ENCODE data around the gene TOP3A. TPM values are rescaled to one million over a fixed set of nuclear protein-coding genes. Genes with fewer than 3 reads are reported as not detected.

TOP3A gene
- total RNA-seq, 1 donor from 2014 or later: 49.2 TPM

DNA sequence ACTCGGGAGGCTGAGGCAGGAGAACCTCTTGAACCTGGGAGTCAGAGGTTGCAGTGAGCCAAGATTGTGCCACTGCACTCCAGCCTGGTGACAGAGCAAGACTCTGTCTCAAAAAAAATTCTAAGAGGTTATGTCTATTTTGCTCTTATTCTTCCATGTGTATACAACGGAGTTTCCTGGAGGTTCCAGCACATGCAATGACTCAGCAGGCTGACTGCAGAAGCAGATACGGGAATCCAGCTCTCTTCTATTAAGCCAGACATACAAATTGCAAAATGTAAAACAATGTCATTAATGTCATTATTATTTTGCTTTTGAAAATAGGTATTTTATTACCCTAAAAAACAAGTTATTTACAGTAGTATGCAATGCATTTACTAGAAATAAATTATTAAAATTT lies 35.9 kb downstream of the TOP3A start:
- peaks cover 4% of the 10 kb centered on the region for H4K20me1 ChIP-seq (ENCODE audit: low read depth)
- H3F3A ChIP-seq (ENCODE audit: low read depth): no peaks in the 10 kb centered on the region
- no peaks in the 10 kb centered on the region for H3K9me3 ChIP-seq (ENCODE audit: low read depth)
- no peaks in the 10 kb centered on the region for H3K27me3 ChIP-seq
- no peak overlapping the region for H3K9ac ChIP-seq
- TF ChIP-seq, protein P1, sequence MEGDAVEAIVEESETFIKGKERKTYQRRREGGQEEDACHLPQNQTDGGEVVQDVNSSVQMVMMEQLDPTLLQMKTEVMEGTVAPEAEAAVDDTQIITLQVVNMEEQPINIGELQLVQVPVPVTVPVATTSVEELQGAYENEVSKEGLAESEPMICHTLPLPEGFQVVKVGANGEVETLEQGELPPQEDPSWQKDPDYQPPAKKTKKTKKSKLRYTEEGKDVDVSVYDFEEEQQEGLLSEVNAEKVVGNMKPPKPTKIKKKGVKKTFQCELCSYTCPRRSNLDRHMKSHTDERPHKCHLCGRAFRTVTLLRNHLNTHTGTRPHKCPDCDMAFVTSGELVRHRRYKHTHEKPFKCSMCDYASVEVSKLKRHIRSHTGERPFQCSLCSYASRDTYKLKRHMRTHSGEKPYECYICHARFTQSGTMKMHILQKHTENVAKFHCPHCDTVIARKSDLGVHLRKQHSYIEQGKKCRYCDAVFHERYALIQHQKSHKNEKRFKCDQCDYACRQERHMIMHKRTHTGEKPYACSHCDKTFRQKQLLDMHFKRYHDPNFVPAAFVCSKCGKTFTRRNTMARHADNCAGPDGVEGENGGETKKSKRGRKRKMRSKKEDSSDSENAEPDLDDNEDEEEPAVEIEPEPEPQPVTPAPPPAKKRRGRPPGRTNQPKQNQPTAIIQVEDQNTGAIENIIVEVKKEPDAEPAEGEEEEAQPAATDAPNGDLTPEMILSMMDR (IDR thresholded peaks at IDR 0.05): no peak
- TF ChIP-seq EZH2phosphoT487 (IDR thresholded peaks at IDR 0.05): no peak
- no peak for TF ChIP-seq EZH2 (IDR thresholded peaks at IDR 0.05)
- no peaks in the 10 kb centered on the region for H3K79me2 ChIP-seq (ENCODE audit: low read depth)
- no peak overlapping the region for H3K27ac ChIP-seq
- H2AFZ ChIP-seq (replicated peaks): no peak overlapping the region
- H3K4me1 ChIP-seq: no peaks in the 10 kb centered on the region
- H3K9me3 Mint-ChIP-seq: no peaks in the 10 kb centered on the region
- H3K4me1 Mint-ChIP-seq: no peaks in the 10 kb centered on the region
- H3K4me2 ChIP-seq: no peak overlapping the region
- H3K4me3 ChIP-seq: no peak overlapping the region
- peaks cover 2% of the 10 kb centered on the region for H3K27me3 Mint-ChIP-seq (ENCODE audit: insufficient read depth, low read depth)
- H3K36me3 ChIP-seq: no peaks in the 10 kb centered on the region
- H3K36me3 Mint-ChIP-seq: peaks cover 26% of the 10 kb centered on the region
- DNase-seq (ENCODE audit: low spot score): no peak
- H3K4me3 Mint-ChIP-seq: no peak overlapping the region
- no peak overlapping the region for H3K27ac Mint-ChIP-seq

DNA sequence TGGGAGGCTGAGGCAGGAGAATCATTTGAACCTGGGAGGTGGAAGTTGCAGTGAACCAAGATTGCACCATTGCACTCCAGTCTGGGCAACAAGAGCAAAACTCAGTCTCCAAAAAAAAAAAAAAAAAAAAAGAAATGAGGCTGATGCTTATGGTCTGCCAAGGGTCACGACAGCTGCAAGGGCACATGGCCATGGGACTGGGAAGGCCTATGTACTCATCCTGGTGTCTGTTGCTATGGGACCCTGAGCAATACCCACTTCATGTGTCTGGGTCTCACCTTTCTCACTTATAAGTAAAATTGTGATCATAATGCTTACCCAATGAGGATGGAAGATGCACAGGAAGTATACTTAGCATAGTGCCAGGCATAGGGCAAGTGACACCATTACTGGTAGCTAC lies 37.7 kb downstream of the TOP3A start:
- H3K4me1 Mint-ChIP-seq: no peaks in the 10 kb centered on the region
- H3K4me3 Mint-ChIP-seq: no peak overlapping the region
- no peaks in the 10 kb centered on the region for H3K27me3 Mint-ChIP-seq (ENCODE audit: insufficient read depth, low read depth)
- Histone ChIP-seq H3F3A (ENCODE audit: low read depth) (peaks cover 3% of the 10 kb centered on the region), H3K27ac (no peak overlapping the region), H3K79me2 (ENCODE audit: low read depth) (no peaks in the 10 kb centered on the region), H3K27me3 (no peaks in the 10 kb centered on the region), H3K36me3 (no peaks in the 10 kb centered on the region), H4K20me1 (ENCODE audit: low read depth) (peaks cover 4% of the 10 kb centered on the region), H3K9me3 (ENCODE audit: low read depth) (no peaks in the 10 kb centered on the region), H3K9ac (no peak overlapping the region), H2AFZ (replicated peaks) (no peak overlapping the region), H3K4me3 (no peak overlapping the region), H3K4me2 (no peak overlapping the region), H3K4me1 (no peaks in the 10 kb centered on the region)
- H3K9me3 Mint-ChIP-seq: no peaks in the 10 kb centered on the region
- H3K36me3 Mint-ChIP-seq: peaks cover 25% of the 10 kb centered on the region
- no peak for DNase-seq (ENCODE audit: low spot score)
- TF ChIP-seq, protein P1 (IDR thresholded peaks at IDR 0.05): no peak
- TF ChIP-seq EZH2phosphoT487 (IDR thresholded peaks at IDR 0.05): no peak
- no peak for TF ChIP-seq EZH2 (IDR thresholded peaks at IDR 0.05)
- H3K27ac Mint-ChIP-seq: no peak overlapping the region

GRCh38 chr17:18270046-18270931 lies 44.5 kb downstream of the TOP3A start:
- Mint-ChIP-seq H3K4me3 (peak overlapping the region; percentile 27), H3K27me3 (ENCODE audit: insufficient read depth, low read depth) (peaks cover 7% of the 10 kb centered on the region), H3K9me3 (no peaks in the 10 kb centered on the region), H3K36me3 (peaks cover 9% of the 10 kb centered on the region), H3K27ac (peak overlapping the region; percentile 25), H3K4me1 (peaks cover 6% of the 10 kb centered on the region)
- DNase-seq (ENCODE audit: low spot score): no peak
- peaks cover 19% of the 10 kb centered on the region for H3F3A ChIP-seq (ENCODE audit: low read depth)
- peaks cover 7% of the 10 kb centered on the region for H3K4me1 ChIP-seq
- H3K79me2 ChIP-seq (ENCODE audit: low read depth): no peaks in the 10 kb centered on the region
- H3K9ac ChIP-seq: no peak overlapping the region
- no peaks in the 10 kb centered on the region for H3K36me3 ChIP-seq
- no peak overlapping the region for H2AFZ ChIP-seq (replicated peaks)
- no peak overlapping the region for H3K4me2 ChIP-seq
- H3K27ac ChIP-seq: peak overlapping the region; percentile 31
- peaks cover 6% of the 10 kb centered on the region for H4K20me1 ChIP-seq (ENCODE audit: low read depth)
- no peaks in the 10 kb centered on the region for H3K9me3 ChIP-seq (ENCODE audit: low read depth)
- no peak for TF ChIP-seq EZH2phosphoT487 (IDR thresholded peaks at IDR 0.05)
- TF ChIP-seq, protein P1 (IDR thresholded peaks at IDR 0.05): no peak
- no peak for TF ChIP-seq EZH2 (IDR thresholded peaks at IDR 0.05)
- H3K4me3 ChIP-seq: no peak overlapping the region
- H3K27me3 ChIP-seq: no peaks in the 10 kb centered on the region
